ENCODE data around the gene MIB2.

MIB2 gene

DNA sequence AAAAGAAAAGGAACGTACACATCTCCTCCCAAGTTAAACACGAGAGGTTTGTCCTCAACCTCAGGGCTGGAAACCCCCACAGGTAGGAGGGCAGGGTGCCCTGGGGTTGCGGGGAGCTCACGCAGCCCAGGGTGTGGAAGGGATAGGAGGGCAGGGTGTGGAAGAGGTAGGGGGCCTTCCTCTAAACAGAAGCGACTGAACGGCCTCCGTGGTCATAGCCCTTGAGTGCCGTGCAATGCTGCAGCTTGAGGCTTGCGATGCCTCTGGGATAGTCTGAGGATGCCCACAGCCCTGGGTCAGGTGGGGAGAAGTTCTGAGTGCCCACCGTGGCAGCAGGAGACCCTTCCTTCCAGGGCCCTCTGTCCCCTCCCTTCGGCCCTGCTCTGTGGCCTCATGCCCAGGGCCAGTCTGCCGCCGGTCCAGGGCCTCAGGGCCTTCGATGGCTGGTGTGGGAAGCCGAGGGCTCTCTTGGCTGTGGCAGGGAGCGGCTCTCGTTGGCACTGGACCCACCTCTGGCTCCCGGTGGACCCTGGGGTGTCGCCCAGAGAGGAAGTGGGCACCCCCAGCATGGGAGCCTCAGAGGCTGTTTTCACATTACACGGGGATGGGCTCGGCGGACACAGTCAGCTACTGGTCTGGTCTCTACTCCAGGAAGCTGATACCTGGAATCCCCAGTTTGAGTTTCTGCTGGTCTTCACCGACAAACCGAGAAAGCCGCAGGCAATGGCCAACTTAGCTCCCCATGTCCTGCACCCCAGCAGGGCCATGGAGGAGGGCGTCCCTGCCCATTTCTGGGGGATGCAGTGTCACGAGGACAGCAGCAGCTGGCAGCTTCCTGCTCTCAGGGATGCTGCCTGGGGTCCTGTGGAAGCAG is 49.9 kb downstream of the MIB2 start:
- Mint-ChIP-seq H3K4me1 (no peaks in the 10 kb centered on the region), H3K27ac (no peak overlapping the region), H3K9me3 (no peaks in the 10 kb centered on the region), H3K36me3 (ENCODE audit: low read depth) (peaks cover 22% of the 10 kb centered on the region), H3K27me3 (ENCODE audit: low read depth) (peaks cover 3% of the 10 kb centered on the region), H3K4me3 (no peak overlapping the region)
- TF ChIP-seq, protein P1, sequence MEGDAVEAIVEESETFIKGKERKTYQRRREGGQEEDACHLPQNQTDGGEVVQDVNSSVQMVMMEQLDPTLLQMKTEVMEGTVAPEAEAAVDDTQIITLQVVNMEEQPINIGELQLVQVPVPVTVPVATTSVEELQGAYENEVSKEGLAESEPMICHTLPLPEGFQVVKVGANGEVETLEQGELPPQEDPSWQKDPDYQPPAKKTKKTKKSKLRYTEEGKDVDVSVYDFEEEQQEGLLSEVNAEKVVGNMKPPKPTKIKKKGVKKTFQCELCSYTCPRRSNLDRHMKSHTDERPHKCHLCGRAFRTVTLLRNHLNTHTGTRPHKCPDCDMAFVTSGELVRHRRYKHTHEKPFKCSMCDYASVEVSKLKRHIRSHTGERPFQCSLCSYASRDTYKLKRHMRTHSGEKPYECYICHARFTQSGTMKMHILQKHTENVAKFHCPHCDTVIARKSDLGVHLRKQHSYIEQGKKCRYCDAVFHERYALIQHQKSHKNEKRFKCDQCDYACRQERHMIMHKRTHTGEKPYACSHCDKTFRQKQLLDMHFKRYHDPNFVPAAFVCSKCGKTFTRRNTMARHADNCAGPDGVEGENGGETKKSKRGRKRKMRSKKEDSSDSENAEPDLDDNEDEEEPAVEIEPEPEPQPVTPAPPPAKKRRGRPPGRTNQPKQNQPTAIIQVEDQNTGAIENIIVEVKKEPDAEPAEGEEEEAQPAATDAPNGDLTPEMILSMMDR (IDR thresholded peaks at IDR 0.05; ENCODE audit: unreplicated experiment in 3 of 3), result no peak

DNA sequence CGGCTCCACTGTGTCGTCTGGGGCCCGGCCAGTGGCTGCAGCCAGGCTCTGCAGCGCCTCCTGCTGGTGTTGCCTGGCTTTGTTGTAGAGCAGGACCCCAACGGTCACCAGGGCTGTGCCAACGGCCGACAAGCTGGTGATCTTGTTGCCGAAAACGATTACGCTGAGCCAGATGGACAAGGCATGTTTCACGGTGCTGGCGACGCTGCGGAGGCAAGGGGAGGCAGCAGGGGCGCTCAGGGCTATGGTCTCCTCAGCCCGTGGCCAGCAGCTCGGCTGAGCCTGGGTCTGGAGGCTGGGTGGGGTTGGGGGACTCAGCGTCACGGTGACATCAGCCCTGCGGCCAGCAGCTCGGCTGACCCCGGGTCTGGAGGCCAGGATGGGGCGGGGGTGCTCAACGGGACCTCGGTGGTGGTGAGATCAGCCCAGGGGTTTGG is 50.5 kb downstream of the MIB2 start:
- peaks cover 25% of the 10 kb centered on the region for H3K36me3 Mint-ChIP-seq (ENCODE audit: low read depth)
- H3K9me3 Mint-ChIP-seq, result no peaks in the 10 kb centered on the region
- H3K27ac Mint-ChIP-seq, result no peak overlapping the region
- peaks cover 3% of the 10 kb centered on the region for H3K27me3 Mint-ChIP-seq (ENCODE audit: low read depth)
- TF ChIP-seq, protein P1 (IDR thresholded peaks at IDR 0.05; ENCODE audit: unreplicated experiment in 3 of 3), result peak; percentile 27 to 45 (median 42)
- no peaks in the 10 kb centered on the region for H3K4me1 Mint-ChIP-seq
- no peak overlapping the region for H3K4me3 Mint-ChIP-seq

DNA sequence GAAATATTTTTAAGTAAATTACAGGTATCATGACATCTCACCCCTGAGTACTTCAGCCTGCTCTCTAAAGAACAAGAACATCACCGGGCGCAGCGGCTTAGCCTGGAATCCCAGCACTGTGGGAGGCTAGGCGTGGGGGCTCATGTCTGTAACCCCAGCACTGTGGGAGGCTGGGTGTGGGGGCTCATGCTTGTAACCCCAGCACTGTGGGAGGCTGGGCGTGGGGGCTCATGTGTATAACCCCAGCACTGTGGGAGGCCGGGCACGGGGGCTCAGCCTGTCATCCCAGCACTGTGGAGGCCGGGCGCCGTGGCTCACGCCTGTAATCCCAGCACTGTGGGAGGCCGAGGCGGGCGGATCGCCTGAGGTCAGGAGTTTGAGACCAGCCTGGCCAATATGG is 51.2 kb downstream of the MIB2 start:
- Mint-ChIP-seq H3K4me3 (no peak overlapping the region), H3K27me3 (ENCODE audit: low read depth) (peaks cover 3% of the 10 kb centered on the region), H3K27ac (no peak overlapping the region)

DNA sequence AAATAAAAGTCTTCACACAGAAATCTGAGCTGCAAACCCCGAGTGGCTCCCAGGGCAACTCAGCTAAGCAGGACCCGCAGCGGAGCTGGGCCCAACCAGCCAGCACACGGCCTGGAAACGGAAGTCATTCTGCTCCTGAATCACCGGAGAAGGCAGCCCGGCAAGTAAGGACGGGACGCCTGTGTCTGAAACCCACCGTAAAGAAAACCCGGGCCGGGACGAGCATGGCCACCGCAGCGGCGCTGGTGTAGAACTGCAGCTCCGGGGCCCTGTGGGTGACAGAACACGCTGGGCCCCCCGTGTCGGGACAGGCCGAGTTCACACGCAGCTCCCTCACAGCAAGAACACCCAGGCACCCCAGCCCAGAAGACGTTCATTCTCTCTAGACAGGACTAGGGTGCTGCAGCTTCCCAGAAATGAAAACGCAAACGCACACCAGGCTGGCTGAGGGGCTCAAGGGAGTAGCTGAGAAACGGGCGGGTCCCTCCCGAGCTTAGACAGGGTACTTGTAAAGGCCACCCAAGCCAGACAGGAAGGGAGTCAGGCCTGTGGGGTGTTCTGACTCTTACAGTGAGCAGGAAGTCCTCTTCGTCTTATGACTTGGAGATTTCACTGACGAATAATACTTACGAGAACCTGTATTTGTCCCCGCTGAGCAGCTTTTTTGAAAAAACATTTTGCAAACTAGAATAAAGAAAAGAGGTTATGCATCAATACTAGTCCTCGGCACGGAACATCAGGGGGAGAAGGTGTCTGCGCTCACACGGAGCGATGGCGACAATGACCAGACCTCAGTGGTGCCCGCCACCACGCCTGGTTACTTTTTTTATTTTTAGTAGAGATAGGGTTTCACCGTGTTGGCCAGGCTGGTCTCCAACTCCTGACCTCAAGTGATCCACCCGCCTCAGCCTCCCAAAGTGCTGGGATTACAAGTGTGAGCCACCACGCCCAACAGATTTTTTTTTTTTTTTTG is 54.5 kb downstream of the MIB2 start:
- H3K9me3 Mint-ChIP-seq, result no peaks in the 10 kb centered on the region
- peaks cover 3% of the 10 kb centered on the region for H3K27me3 Mint-ChIP-seq (ENCODE audit: low read depth)
- TF ChIP-seq, protein P1 (IDR thresholded peaks at IDR 0.05; ENCODE audit: unreplicated experiment in 3 of 3), result no peak
- H3K4me1 Mint-ChIP-seq, result no peaks in the 10 kb centered on the region
- H3K4me3 Mint-ChIP-seq, result no peak overlapping the region
- no peak overlapping the region for H3K27ac Mint-ChIP-seq
- peaks cover 36% of the 10 kb centered on the region for H3K36me3 Mint-ChIP-seq (ENCODE audit: low read depth)

More for the DNA sequence above, 51.2 kb downstream of the MIB2 start:
- TF ChIP-seq, protein P1 (IDR thresholded peaks at IDR 0.05; ENCODE audit: unreplicated experiment in 3 of 3), result no peak
- Mint-ChIP-seq H3K9me3 (no peaks in the 10 kb centered on the region), H3K36me3 (ENCODE audit: low read depth) (peaks cover 30% of the 10 kb centered on the region), H3K4me1 (no peaks in the 10 kb centered on the region)

DNA sequence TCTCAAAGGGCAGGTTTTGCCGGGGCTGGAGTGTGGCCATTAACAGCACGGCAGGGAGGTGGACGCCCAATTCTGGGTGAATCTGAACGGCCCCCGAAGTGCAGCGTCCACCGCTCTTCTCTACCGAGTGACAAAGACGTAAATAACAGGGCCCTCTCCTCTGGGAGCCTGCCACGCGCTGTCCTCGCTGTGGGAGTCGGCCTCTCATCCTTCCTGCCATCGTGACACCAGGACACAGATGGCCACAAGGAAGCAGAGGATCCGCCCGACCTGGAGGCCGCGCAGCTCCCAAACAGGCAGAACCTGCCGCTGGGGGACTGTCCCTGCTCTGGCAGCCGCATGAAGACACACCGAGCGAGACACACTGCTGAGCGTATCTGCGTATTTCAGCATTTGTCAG is 55.6 kb downstream of the MIB2 start:
- no peaks in the 10 kb centered on the region for H3K9me3 Mint-ChIP-seq

More for the DNA sequence above, 55.6 kb downstream of the MIB2 start:
- TF ChIP-seq, protein P1 (IDR thresholded peaks at IDR 0.05; ENCODE audit: unreplicated experiment in 3 of 3), result no peak
- no peak overlapping the region for H3K27ac Mint-ChIP-seq
- H3K27me3 Mint-ChIP-seq (ENCODE audit: low read depth), result peaks cover 3% of the 10 kb centered on the region
- H3K4me1 Mint-ChIP-seq, result no peaks in the 10 kb centered on the region
- H3K36me3 Mint-ChIP-seq (ENCODE audit: low read depth), result peaks cover 36% of the 10 kb centered on the region
- no peak overlapping the region for H3K4me3 Mint-ChIP-seq
